Type B pancreatic cell (in vitro differentiated cells): Measurements from ENCODE around the gene NETO1. TPM values are rescaled to one million over a fixed set of nuclear protein-coding genes. Genes with fewer than 3 reads are reported as not detected.

Experiments
- DNase-seq: peaks from one replicate; pipeline ENCODE4 v3.0.0; 2021; ENCODE audit warnings: mixed read lengths; ENCODE audit not compliant: unreplicated experiment; ENCODE audit errors: extremely low spot score
- H3K27ac Mint-ChIP-seq: 2 replicates; pipeline ENCODE4 v1.8.0; 2021; ENCODE audit warnings: mild to moderate bottlenecking, mixed read lengths
- H3K27me3 Mint-ChIP-seq: 2 replicates; pipeline ENCODE4 v1.8.0; 2021; ENCODE audit warnings: mixed read lengths
- H3K36me3 Mint-ChIP-seq: 2 replicates; pipeline ENCODE4 v1.8.0; 2021; ENCODE audit warnings: mixed read lengths
- H3K4me1 Mint-ChIP-seq: one replicate; pipeline ENCODE4 v1.8.0; 2021; ENCODE audit warnings: mixed read lengths; ENCODE audit not compliant: unreplicated experiment
- H3K4me3 Mint-ChIP-seq: 2 replicates; pipeline ENCODE4 v1.8.0; 2021; ENCODE audit warnings: mild to moderate bottlenecking, mixed read lengths
- H3K9me3 Mint-ChIP-seq: 2 replicates; pipeline ENCODE4 v1.8.0; 2021; ENCODE audit warnings: mixed read lengths
- microRNA-seq: library from miRNA; unstranded; fragments of <30 nt; microRNA quantifications from one replicate; pipeline ENCODE4, GENCODE V29; 2020
- total RNA-seq: library from RNA; stranded (reverse); gene quantifications from 2 replicates; pipeline ENCODE4 v1.2.1, GENCODE V29; 2021; ENCODE audit warnings: low replicate concordance
- TF ChIP-seq, protein P1 (sequence below): fragments of 200-600 bp; sonication (generic); conservative IDR thresholded peaks from 2 replicates; pipeline ENCODE4 v1.5.0; 2021; ENCODE audit warnings: antibody characterized with exemption, mild to moderate bottlenecking

The NETO1 gene
- total RNA-seq, 1 donor from 2014 or later, result 7.0 TPM

DNA sequence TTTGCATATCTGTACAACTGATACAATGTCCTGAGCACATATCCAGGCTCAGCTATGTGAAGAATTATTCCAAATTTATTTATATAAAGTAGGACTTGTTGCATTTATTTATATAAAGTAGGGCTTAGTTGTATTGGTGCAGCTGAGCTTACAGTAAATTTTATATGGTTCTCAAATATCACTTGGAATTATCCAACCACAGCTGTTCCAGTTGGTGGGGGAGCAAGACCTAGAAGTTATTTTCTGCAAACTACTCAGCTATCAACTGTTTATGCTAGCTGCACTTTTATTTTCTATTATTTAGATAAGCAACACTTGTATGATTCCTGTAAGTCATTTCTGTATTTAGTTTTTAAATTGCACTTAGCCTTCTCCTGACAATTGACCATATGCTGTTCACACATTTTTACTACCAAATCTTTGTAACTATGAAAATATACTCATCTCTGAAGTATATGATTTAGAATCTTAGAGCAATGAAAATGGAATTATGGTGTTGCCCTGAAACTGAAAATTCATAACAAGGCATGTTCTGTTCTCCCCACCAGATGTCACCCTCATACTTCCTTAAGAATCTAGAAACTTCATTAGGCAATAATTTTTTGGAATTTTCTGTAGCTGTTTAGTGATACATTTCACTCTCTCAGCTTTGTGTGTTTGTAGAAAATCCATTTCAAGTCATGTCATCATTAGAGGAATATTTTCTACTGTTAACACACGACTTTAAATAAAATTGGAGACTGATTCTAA lies 166.7 kb downstream of the NETO1 start:
- no peaks in the 10 kb centered on the region for H3K4me1 Mint-ChIP-seq

DNA sequence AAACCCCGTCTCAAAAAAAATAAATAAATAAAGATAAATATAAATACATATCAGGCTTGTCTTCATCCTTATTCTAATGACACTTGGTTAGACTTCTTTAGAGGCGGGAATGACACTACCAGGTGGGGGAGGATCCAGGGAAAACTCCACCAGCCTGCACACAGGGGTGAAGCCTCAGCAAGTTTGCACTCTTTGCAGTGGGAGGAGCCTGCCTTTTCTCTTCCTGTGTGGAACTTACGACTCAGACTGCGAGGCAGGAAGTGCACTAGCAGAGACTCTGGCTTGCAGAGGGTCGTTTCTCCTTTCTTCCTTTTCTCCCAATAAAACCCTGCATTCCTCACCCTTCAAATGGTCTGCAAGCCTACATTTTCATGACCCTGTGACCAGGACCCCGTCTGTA lies 170.1 kb downstream of the NETO1 start:
- no peaks in the 10 kb centered on the region for H3K36me3 Mint-ChIP-seq
- TF ChIP-seq, protein P1, sequence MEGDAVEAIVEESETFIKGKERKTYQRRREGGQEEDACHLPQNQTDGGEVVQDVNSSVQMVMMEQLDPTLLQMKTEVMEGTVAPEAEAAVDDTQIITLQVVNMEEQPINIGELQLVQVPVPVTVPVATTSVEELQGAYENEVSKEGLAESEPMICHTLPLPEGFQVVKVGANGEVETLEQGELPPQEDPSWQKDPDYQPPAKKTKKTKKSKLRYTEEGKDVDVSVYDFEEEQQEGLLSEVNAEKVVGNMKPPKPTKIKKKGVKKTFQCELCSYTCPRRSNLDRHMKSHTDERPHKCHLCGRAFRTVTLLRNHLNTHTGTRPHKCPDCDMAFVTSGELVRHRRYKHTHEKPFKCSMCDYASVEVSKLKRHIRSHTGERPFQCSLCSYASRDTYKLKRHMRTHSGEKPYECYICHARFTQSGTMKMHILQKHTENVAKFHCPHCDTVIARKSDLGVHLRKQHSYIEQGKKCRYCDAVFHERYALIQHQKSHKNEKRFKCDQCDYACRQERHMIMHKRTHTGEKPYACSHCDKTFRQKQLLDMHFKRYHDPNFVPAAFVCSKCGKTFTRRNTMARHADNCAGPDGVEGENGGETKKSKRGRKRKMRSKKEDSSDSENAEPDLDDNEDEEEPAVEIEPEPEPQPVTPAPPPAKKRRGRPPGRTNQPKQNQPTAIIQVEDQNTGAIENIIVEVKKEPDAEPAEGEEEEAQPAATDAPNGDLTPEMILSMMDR, result no peak
- no peak for DNase-seq
- H3K27me3 Mint-ChIP-seq, result no peaks in the 10 kb centered on the region
- no peak overlapping the region for H3K27ac Mint-ChIP-seq
- peaks cover 5% of the 10 kb centered on the region for H3K4me1 Mint-ChIP-seq
- no peaks in the 10 kb centered on the region for H3K9me3 Mint-ChIP-seq
- H3K4me3 Mint-ChIP-seq, result no peak overlapping the region

More for the DNA sequence above, 166.7 kb downstream of the NETO1 start:
- H3K27me3 Mint-ChIP-seq, result peaks cover 4% of the 10 kb centered on the region
- H3K27ac Mint-ChIP-seq, result no peak overlapping the region
- H3K36me3 Mint-ChIP-seq, result no peaks in the 10 kb centered on the region
- no peak overlapping the region for H3K4me3 Mint-ChIP-seq
- no peak for DNase-seq
- TF ChIP-seq, protein P1, result peak; percentile 75
- H3K9me3 Mint-ChIP-seq, result no peaks in the 10 kb centered on the region

- TF ChIP-seq, protein P1, result no peak
- H3K4me3 Mint-ChIP-seq, result peak overlapping the region; percentile 75
- H3K27ac Mint-ChIP-seq, result no peak overlapping the region
- H3K27me3 Mint-ChIP-seq, result peaks cover 2% of the 10 kb centered on the region
- H3K9me3 Mint-ChIP-seq, result no peaks in the 10 kb centered on the region
- peaks cover 9% of the 10 kb centered on the region for H3K4me1 Mint-ChIP-seq
- no peak for DNase-seq
- H3K36me3 Mint-ChIP-seq, result no peaks in the 10 kb centered on the region
These were observed 175.2 kb downstream of the NETO1 start for GRCh38 chr18:72692595-72692994.

Small RNA genes lying within 50 kb of the gene (microRNA-seq; reads per million reads assigned to microRNA genes)
- gene MIR548AV, result not detected
